Neural cell (in vitro differentiated cells): ENCODE data around the gene DEGS2. TPM values are rescaled to one million over a fixed set of nuclear protein-coding genes. Genes with fewer than 3 reads are reported as not detected.

ENCODE experiments used
- H2AFZ ChIP-seq: fragments of 200-600, 300-800 bp; sonication (generic), shearing (Covaris generic); 2 replicates; pipeline ENCODE4 v1.6.0; 2014; ENCODE audit warnings: low read depth, mild to moderate bottlenecking, antibody characterized with exemption, low read length, moderate library complexity
- H3F3A ChIP-seq: fragments of 200-600 bp; shearing (Covaris generic); 2 replicates; pipeline ENCODE4 v1.6.1; 2016; ENCODE audit warnings: mild to moderate bottlenecking, moderate library complexity, mixed read lengths, antibody characterized with exemption, low read length; ENCODE audit not compliant: insufficient read depth, poor library complexity, severe bottlenecking
- H3K27ac ChIP-seq: fragments of 200-600, 300-800 bp; sonication (generic), shearing (Covaris generic); 2 replicates; pipeline ENCODE4 v1.5.1; 2014; ENCODE audit warnings: mild to moderate bottlenecking, low read length, moderate library complexity
- H3K27me3 ChIP-seq: fragments of 300-800, 200-600 bp; sonication (generic), shearing (Covaris generic); 2 replicates; pipeline ENCODE4 v1.6.0; 2014; ENCODE audit warnings: mild to moderate bottlenecking, low read depth, low read length, moderate library complexity; ENCODE audit not compliant: insufficient read depth
- H3K36me3 ChIP-seq: fragments of 300-800, 200-600 bp; sonication (generic), shearing (Covaris generic); 2 replicates; pipeline ENCODE4 v1.5.1; 2014; ENCODE audit warnings: mild to moderate bottlenecking, antibody characterized with exemption, low read length, moderate library complexity; ENCODE audit not compliant: insufficient read depth
- H3K4me2 ChIP-seq: fragments of 300-800, 200-600 bp; sonication (generic), shearing (Covaris generic); 2 replicates; pipeline ENCODE4 v1.6.0; 2014; ENCODE audit warnings: mild to moderate bottlenecking, low read length
- H3K4me3 ChIP-seq: fragments of 300-800, 200-600 bp; sonication (generic), shearing (Covaris generic); 2 replicates; pipeline ENCODE4 v1.5.1; 2014; ENCODE audit warnings: mild to moderate bottlenecking, low read length, moderate library complexity
- H3K79me2 ChIP-seq: fragments of 200-600 bp; shearing (Covaris generic); replicated peaks from 2 replicates; pipeline ENCODE4 v1.6.0; 2014; ENCODE audit warnings: mild to moderate bottlenecking, low read length, moderate library complexity; ENCODE audit not compliant: insufficient read depth
- H3K9ac ChIP-seq: fragments of 300-800, 200-600 bp; sonication (generic), shearing (Covaris generic); 2 replicates; pipeline ENCODE4 v1.6.1; 2016; ENCODE audit warnings: mild to moderate bottlenecking, low read length, mixed read lengths
- H3K9me2 ChIP-seq: fragments of 200-600 bp; shearing (Covaris generic); 2 replicates; pipeline ENCODE4 v1.6.1; 2016; ENCODE audit warnings: mild to moderate bottlenecking, low read length, mixed read lengths; ENCODE audit not compliant: insufficient read depth
- H3K9me3 ChIP-seq: fragments of 200-600, 300-800 bp; sonication (generic), shearing (Covaris generic); 2 replicates; pipeline ENCODE4 v1.6.1; 2016; ENCODE audit warnings: mild to moderate bottlenecking, mixed run types, low read length, moderate library complexity, mixed read lengths
- H4K20me1 ChIP-seq: fragments of 200-600 bp; shearing (Covaris generic); 2 replicates; pipeline ENCODE4 v1.6.1; 2016; ENCODE audit warnings: mild to moderate bottlenecking, mixed run types; ENCODE audit not compliant: insufficient read depth
- EP300 ChIP-seq: fragments of 450-650 bp; conservative IDR thresholded peaks from 2 replicates; pipeline ENCODE4 v1.6.1; 2014; ENCODE audit warnings: antibody characterized with exemption, mild to moderate bottlenecking, moderate library complexity; ENCODE audit not compliant: poor library complexity, severe bottlenecking
- EZH2 ChIP-seq: fragments of 200-600, 300-800 bp; shearing (Covaris generic), sonication (generic); IDR thresholded peaks from 2 replicates; pipeline ENCODE4 v1.6.1; 2014; ENCODE audit warnings: antibody characterized with exemption, low read length, borderline replicate concordance, mild to moderate bottlenecking; ENCODE audit not compliant: insufficient read depth, poor library complexity, severe bottlenecking
- MXI1 ChIP-seq: fragments of 450-650 bp; conservative IDR thresholded peaks from 2 replicates; pipeline ENCODE4 v1.6.1; 2014; ENCODE audit warnings: antibody characterized with exemption, mild to moderate bottlenecking; ENCODE audit not compliant: poor library complexity, severe bottlenecking
- POLR2AphosphoS5 ChIP-seq: IDR thresholded peaks from 2 replicates; pipeline ENCODE4 v1.6.1; 2012
- RAD21 ChIP-seq: fragments of 450-650 bp; conservative IDR thresholded peaks from 2 replicates; pipeline ENCODE4 v1.6.1; 2014; ENCODE audit warnings: antibody characterized with exemption, mild to moderate bottlenecking, moderate library complexity
- SMC3 ChIP-seq: fragments of 450-650 bp; conservative IDR thresholded peaks from 2 replicates; pipeline ENCODE4 v1.6.1; 2014; ENCODE audit warnings: antibody characterized with exemption, mild to moderate bottlenecking, moderate library complexity; ENCODE audit not compliant: poor library complexity
- TAF1 ChIP-seq: IDR thresholded peaks from 2 replicates; pipeline ENCODE4 v1.6.1; 2012; ENCODE audit warnings: low read depth
- polyA plus RNA-seq: library from polyadenylated mRNA; depleted of rRNA; stranded (reverse); fragments of >200 nt; gene quantifications from 2 replicates; pipeline ENCODE4 v1.2.3, GENCODE V29; 2014
- TF ChIP-seq, protein P1 (sequence below): fragments of 450-650 bp; IDR thresholded peaks from 2 replicates; pipeline ENCODE4 v1.5.1; 2014; ENCODE audit warnings: antibody characterized with exemption, mild to moderate bottlenecking, moderate library complexity; ENCODE audit not compliant: poor library complexity, severe bottlenecking
- TF ChIP-seq, protein P2 (sequence below): IDR thresholded peaks from 2 replicates; pipeline ENCODE4 v1.6.1; 2012; ENCODE audit warnings: borderline replicate concordance

Gene DEGS2
- polyA plus RNA-seq, 1 donor from 2014 or later, result 0.37 TPM

DNA sequence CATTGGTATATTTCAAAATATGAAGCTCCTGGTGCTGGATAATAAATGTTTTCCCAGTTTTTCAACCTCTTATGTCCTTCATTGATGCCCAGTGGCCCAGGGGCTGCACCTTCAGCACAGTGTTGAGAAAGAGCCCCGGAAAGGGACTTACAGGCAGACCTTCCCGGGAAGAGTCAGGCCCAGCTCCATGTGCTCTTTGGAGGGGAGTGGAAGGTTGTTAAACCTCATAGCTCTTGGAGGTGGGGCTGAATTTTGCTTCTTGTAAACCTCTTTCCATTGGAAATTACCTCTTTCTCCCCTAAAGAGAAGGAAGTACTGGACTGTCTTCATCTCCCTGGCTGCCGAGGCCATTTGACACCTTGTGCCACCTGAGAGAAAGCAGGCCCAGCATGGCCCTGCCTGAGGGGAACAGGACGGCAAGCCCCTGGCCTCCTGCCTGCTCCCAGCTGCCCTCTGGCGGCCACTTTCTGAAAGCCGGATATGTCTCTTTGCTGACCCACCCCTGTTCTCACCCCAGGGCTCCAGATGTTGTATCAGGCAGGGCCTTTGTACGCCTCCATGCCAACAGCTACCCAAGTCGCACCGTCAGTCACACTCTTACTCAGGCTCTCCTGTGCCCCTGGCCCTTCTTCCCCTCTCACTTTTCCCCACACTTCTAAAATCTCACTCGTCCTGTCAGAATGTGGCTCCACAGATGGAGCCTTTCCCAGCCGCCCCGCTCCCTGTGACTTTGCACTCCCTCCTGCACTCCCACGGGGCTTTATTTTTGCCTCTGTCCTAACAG is 51.2 kb downstream of the DEGS2 start:
- H3K79me2 ChIP-seq, result peaks cover 4% of the 10 kb centered on the region
- H3K27ac ChIP-seq, result no peak overlapping the region
- H3K4me2 ChIP-seq, result no peak overlapping the region
- H4K20me1 ChIP-seq, result peaks cover 16% of the 10 kb centered on the region
- TF ChIP-seq RAD21 (peak; percentile 71), SMC3 (peak; percentile 84), MXI1 (peak; percentile 43), EZH2 (no peak)
- TF ChIP-seq, protein P1, sequence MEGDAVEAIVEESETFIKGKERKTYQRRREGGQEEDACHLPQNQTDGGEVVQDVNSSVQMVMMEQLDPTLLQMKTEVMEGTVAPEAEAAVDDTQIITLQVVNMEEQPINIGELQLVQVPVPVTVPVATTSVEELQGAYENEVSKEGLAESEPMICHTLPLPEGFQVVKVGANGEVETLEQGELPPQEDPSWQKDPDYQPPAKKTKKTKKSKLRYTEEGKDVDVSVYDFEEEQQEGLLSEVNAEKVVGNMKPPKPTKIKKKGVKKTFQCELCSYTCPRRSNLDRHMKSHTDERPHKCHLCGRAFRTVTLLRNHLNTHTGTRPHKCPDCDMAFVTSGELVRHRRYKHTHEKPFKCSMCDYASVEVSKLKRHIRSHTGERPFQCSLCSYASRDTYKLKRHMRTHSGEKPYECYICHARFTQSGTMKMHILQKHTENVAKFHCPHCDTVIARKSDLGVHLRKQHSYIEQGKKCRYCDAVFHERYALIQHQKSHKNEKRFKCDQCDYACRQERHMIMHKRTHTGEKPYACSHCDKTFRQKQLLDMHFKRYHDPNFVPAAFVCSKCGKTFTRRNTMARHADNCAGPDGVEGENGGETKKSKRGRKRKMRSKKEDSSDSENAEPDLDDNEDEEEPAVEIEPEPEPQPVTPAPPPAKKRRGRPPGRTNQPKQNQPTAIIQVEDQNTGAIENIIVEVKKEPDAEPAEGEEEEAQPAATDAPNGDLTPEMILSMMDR, result peak; percentile 77
- no peaks in the 10 kb centered on the region for H3K36me3 ChIP-seq
- no peaks in the 10 kb centered on the region for H3F3A ChIP-seq
- no peak overlapping the region for H3K4me3 ChIP-seq
- no peaks in the 10 kb centered on the region for H3K27me3 ChIP-seq
- H3K9me3 ChIP-seq, result no peaks in the 10 kb centered on the region
- H3K9me2 ChIP-seq, result no peaks in the 10 kb centered on the region
- H2AFZ ChIP-seq, result no peak overlapping the region
- no peak overlapping the region for H3K9ac ChIP-seq

DNA sequence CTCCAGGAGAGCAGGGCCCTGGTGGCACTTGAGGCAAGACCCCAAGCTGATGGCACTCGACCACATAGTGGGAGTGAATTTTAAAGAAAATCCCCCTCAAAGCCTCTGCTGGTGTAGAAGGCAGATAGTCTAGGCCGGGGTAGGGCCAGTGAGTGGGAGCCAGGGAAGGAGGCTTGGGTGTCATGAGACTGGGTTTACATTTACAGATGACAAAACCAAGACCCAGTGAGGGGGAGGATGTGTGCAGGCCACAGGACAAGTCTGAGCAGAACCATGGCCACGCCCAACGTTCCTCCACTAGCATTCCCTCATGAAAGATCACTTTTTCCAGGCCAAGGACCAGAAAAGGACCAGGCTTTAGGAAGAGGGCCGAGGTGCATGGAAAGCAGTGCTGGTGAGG is 52.2 kb downstream of the DEGS2 start:
- Histone ChIP-seq H2AFZ (no peak overlapping the region), H4K20me1 (peaks cover 13% of the 10 kb centered on the region), H3K4me2 (no peak overlapping the region), H3K27ac (no peak overlapping the region), H3K79me2 (peaks cover 4% of the 10 kb centered on the region), H3K27me3 (no peaks in the 10 kb centered on the region), H3F3A (no peaks in the 10 kb centered on the region), H3K9me3 (no peaks in the 10 kb centered on the region), H3K9me2 (no peaks in the 10 kb centered on the region), H3K36me3 (no peaks in the 10 kb centered on the region), H3K4me3 (no peak overlapping the region), H3K9ac (no peak overlapping the region)
- TF ChIP-seq SMC3 (no peak), EP300 (no peak)

DNA sequence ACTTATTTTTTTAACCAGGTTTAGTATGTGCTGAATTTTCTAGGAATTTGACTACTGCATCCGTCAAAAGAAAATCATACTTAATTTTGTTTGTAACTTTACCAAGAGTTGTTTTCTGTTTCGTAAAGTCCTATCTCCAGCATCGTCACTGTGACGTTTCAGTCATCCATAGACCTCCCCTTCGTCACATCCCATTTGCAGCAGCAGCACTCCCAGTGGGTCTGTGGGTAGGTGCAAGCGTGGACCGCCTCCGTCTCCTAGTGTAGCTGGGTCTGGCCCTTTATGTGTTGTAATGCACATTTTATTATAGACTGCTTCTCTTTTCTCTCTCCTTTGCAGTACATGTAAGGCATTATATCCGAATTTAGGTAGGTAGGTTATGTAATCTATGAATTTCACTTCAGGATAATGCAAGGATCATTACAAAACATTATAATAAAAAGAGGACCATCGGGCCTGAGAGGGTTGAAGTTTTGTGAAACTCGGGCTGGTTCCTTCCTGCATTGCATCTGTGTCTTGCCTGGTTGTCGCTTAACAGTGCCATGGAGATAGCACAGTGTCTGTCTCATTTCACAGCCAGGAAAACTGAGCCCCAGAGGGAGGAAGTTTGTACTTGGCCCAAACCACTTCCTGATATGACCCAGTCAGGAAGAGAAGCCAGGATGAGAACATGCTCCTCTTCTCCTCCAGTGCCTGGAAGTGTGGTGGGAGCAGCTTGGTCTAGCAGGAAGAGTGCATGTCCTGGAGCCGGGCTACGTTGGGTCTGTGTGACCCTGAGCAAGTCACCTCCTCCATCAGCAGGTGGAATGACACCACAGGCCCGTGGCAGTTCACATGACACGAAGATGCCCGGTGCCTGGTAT is 53.0 kb downstream of the DEGS2 start:
- Histone ChIP-seq H3K9me2 (no peaks in the 10 kb centered on the region), H3K36me3 (no peaks in the 10 kb centered on the region), H3K9me3 (no peaks in the 10 kb centered on the region), H3K27me3 (no peaks in the 10 kb centered on the region), H2AFZ (no peak overlapping the region), H3K79me2 (peaks cover 4% of the 10 kb centered on the region), H3K9ac (no peak overlapping the region), H3K4me2 (no peak overlapping the region), H4K20me1 (peaks cover 13% of the 10 kb centered on the region), H3K4me3 (no peak overlapping the region), H3F3A (no peaks in the 10 kb centered on the region), H3K27ac (no peak overlapping the region)
- TF ChIP-seq SMC3 (no peak), MXI1 (no peak), EZH2 (no peak), RAD21 (no peak), POLR2AphosphoS5 (no peak), TAF1 (no peak), EP300 (no peak)
- TF ChIP-seq, protein P2, sequence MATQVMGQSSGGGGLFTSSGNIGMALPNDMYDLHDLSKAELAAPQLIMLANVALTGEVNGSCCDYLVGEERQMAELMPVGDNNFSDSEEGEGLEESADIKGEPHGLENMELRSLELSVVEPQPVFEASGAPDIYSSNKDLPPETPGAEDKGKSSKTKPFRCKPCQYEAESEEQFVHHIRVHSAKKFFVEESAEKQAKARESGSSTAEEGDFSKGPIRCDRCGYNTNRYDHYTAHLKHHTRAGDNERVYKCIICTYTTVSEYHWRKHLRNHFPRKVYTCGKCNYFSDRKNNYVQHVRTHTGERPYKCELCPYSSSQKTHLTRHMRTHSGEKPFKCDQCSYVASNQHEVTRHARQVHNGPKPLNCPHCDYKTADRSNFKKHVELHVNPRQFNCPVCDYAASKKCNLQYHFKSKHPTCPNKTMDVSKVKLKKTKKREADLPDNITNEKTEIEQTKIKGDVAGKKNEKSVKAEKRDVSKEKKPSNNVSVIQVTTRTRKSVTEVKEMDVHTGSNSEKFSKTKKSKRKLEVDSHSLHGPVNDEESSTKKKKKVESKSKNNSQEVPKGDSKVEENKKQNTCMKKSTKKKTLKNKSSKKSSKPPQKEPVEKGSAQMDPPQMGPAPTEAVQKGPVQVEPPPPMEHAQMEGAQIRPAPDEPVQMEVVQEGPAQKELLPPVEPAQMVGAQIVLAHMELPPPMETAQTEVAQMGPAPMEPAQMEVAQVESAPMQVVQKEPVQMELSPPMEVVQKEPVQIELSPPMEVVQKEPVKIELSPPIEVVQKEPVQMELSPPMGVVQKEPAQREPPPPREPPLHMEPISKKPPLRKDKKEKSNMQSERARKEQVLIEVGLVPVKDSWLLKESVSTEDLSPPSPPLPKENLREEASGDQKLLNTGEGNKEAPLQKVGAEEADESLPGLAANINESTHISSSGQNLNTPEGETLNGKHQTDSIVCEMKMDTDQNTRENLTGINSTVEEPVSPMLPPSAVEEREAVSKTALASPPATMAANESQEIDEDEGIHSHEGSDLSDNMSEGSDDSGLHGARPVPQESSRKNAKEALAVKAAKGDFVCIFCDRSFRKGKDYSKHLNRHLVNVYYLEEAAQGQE, result no peak
- TF ChIP-seq, protein P1, result no peak
